Measurements from ENCODE around the gene S100Z.
"Not testable (repeated sequence)": the region's sequence is repeated elsewhere in the genome, so short reads cannot be mapped to it uniquely, and the experiment has no call there.

S100Z gene

DNA sequence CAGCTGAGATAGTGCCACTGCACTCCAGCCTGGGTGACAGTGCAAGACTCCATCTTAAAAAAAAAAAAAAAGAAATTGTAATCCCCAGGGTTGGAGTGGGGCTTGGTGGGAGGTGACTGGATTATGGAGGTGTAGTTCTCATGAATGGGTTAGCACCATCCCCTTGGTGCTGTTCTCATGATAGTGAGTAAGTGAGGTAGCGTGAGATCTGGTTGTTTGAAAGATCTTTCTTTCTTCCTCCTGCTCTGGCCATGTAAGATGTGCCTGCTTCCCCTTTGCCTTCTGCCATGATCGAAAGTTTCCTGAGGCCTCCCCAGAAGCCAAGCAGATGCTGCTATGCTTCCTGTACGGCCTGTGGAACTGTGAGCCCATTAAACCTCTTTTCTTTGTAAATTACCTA, 3.9 kb downstream of the S100Z start:
- not testable (repeated sequence) for H3K36me3 ChIP-seq (ENCODE audit: control insufficient read depth, insufficient read depth, low read length); H3K27me3 ChIP-seq (ENCODE audit: control insufficient read depth, insufficient read depth, low read length); DNase-seq (ENCODE audit: low read depth, low spot score); H3K27ac ChIP-seq (ENCODE audit: low read length); H3K4me3 ChIP-seq (ENCODE audit: low read length); H3K9me3 ChIP-seq (ENCODE audit: control insufficient read depth, insufficient read depth, low read length); H3K4me1 ChIP-seq (ENCODE audit: control insufficient read depth, insufficient read depth, low read length)
- no CpG with 5 or more reads among the region's 3 CpGs for WGBS (ENCODE audit: insufficient coverage, insufficient read length)

DNA sequence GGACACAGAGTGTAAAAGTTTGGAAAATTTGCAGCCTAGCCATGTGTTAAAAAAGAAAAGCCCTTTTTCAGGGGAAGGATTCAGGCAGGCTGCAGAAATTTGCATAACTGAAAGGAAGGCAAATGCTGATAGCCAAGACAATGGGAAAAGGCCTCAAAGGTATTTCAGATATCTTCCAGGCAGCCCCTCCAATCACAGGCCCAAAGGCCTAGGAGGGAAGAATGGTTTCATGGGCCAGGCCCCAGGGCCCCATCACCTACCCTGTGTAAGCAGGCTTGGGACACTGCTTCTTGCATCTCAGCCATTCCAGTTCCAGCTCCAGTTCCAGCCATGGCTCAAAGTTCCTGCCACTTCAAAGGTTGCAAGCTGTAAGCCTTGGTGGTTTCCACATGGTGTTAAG, 4.8 kb downstream of the S100Z start:
- H3K9me3 ChIP-seq (ENCODE audit: control insufficient read depth, insufficient read depth, low read length), result peaks cover 3% of the 10 kb centered on the region; the same call in 1 of the 2 replicates
- no peaks in the 10 kb centered on the region for H3K27me3 ChIP-seq (ENCODE audit: control insufficient read depth, insufficient read depth, low read length)
- H3K4me3 ChIP-seq (ENCODE audit: low read length), result no peak overlapping the region
- no peak for DNase-seq (ENCODE audit: low read depth, low spot score)
- H3K27ac ChIP-seq (ENCODE audit: low read length), result no peak overlapping the region
- H3K4me1 ChIP-seq (ENCODE audit: control insufficient read depth, insufficient read depth, low read length), result no peaks in the 10 kb centered on the region
- H3K36me3 ChIP-seq (ENCODE audit: control insufficient read depth, insufficient read depth, low read length), result no peaks in the 10 kb centered on the region

DNA sequence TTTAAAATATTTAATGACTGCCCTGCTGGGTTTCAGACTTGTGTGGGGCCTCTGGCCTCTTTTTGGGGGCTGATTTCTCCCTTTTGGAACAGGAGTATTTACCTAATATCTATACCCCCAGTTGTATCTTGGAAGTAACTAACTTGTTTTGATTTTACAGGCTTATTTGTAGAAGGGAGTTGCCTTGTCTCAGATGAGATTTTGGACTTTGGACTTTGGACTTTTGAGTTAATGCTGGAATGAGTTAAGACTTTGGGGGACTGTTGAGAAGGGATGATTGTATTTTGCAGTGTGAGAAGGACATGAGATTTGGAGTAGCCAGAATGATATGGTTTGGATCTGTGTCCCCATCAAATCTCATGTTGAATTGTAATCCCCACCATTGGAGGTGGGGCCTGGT, 5.7 kb downstream of the S100Z start:
- not testable (repeated sequence) for H3K9me3 ChIP-seq (ENCODE audit: control insufficient read depth, insufficient read depth, low read length); H3K27ac ChIP-seq (ENCODE audit: low read length); DNase-seq (ENCODE audit: low read depth, low spot score); H3K36me3 ChIP-seq (ENCODE audit: control insufficient read depth, insufficient read depth, low read length); H3K27me3 ChIP-seq (ENCODE audit: control insufficient read depth, insufficient read depth, low read length); H3K4me3 ChIP-seq (ENCODE audit: low read length); H3K4me1 ChIP-seq (ENCODE audit: control insufficient read depth, insufficient read depth, low read length)

DNA sequence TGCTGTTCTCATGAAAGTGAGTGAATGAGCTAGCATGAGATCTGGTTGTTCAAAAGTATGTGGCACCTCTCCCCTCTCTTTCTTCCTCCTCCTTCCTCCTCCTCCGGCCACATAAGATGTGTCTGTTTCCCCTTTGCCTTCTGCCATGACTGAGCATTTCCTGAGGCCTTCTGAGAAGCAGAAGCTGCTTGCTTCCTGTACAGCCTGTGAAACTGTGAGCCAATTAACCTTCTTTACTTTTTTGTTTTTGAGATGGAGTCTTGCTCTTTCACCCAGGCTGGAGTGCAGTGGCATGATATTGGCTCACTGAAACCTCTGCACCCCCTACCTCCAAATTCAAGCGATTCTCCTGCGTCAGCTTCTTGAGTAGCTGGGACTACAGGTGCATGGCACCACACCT, 6.1 kb downstream of the S100Z start:
- DNase-seq (ENCODE audit: low read depth, low spot score), result no peak
- Histone ChIP-seq H3K27me3 (ENCODE audit: control insufficient read depth, insufficient read depth, low read length) (no peaks in the 10 kb centered on the region), H3K27ac (ENCODE audit: low read length) (no peak overlapping the region), H3K4me1 (ENCODE audit: control insufficient read depth, insufficient read depth, low read length) (no peaks in the 10 kb centered on the region), H3K9me3 (ENCODE audit: control insufficient read depth, insufficient read depth, low read length) (peaks cover 3% of the 10 kb centered on the region; the same call in 1 of the 2 replicates), H3K36me3 (ENCODE audit: control insufficient read depth, insufficient read depth, low read length) (no peaks in the 10 kb centered on the region), H3K4me3 (ENCODE audit: low read length) (no peak overlapping the region)
- no CpG with 5 or more reads among the region's 3 CpGs for whole genome bisulfite sequencing (ENCODE audit: insufficient coverage, insufficient read length)

DNA sequence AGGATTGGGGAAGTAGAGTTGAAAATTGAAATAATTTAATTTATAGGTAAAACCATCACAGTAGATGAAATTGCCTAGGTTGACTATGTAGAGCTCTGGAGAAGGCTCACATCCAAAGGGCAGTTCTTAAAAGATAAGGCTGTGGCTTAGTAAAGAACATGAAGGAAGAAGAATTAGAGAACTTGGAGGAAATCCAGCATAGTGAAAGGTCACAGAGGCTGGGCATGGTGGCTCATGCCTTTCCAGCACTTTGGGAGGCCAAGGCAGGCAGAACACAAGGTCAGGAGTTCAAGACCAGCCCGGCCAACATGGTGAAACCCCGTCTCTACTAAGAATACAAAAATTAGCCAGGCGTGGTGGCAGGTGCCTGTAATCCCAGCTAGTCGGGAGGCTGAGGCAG, 7.0 kb downstream of the S100Z start:
- H3K4me3 ChIP-seq (ENCODE audit: low read length); H3K27ac ChIP-seq (ENCODE audit: low read length); H3K4me1 ChIP-seq (ENCODE audit: control insufficient read depth, insufficient read depth, low read length); DNase-seq (ENCODE audit: low read depth, low spot score); H3K9me3 ChIP-seq (ENCODE audit: control insufficient read depth, insufficient read depth, low read length); H3K36me3 ChIP-seq (ENCODE audit: control insufficient read depth, insufficient read depth, low read length); H3K27me3 ChIP-seq (ENCODE audit: control insufficient read depth, insufficient read depth, low read length): not testable (repeated sequence)
- WGBS (ENCODE audit: insufficient coverage, insufficient read length), result no CpG with 5 or more reads among the region's 4 CpGs

DNA sequence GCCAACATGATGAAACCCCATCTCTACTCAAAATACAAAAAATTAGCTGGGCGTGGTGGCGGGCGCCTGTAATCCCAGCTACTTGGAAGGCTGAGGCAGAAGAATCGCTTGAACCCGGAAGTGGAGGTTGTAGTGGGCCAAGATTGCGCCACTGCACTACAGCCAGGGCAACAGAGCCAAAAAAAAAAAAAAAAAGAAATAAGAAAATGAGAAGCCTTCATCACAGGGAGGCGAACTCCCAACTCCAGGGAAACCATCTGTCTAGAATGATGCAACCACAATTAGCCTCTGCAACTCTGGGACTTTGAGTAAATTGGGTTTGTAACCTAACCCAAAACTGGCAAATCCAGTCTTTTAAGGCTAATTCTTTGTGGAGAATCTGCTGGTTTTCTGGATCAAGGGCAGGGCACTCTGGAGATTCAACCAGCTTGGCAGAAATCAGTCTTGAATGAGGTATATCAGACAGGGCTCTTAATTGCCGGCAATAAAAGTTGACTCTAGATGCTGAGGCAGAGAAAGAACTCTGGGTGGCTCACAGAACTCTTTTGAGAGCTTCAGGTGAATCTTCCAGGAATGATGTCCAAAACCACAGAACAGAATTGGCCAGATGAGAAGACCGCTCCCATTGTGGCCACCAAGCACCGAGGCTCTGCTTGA, 9.9 kb downstream of the S100Z start:
- Histone ChIP-seq H3K4me1 (ENCODE audit: control insufficient read depth, insufficient read depth, low read length) (no peaks in the 10 kb centered on the region), H3K9me3 (ENCODE audit: control insufficient read depth, insufficient read depth, low read length) (peaks cover 3% of the 10 kb centered on the region; the same call in 1 of the 2 replicates), H3K27ac (ENCODE audit: low read length) (no peak overlapping the region), H3K4me3 (ENCODE audit: low read length) (no peak overlapping the region), H3K36me3 (ENCODE audit: control insufficient read depth, insufficient read depth, low read length) (no peaks in the 10 kb centered on the region), H3K27me3 (ENCODE audit: control insufficient read depth, insufficient read depth, low read length) (no peaks in the 10 kb centered on the region)
- DNase-seq (ENCODE audit: low read depth, low spot score), result no peak
- WGBS (ENCODE audit: insufficient coverage, insufficient read length), result no CpG with 5 or more reads among the region's 10 CpGs

DNA sequence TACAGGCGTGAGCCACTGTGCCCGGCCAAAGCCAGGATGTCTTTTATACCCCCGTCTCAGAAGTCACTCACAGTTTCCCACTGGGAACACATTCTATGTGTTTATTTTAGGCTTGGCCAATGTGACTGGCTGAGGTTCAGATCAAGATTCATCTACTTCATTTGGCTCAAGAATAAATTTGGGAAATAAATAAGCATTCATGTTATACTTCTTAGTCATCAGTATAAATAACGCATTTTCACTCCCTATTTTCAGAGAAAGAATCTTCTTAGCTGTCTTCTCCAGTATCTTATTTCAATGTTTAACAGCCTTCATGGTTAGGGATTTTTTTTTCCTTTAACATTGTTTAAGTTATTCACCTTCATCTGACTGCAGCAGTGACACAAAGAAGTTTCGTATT, 11.8 kb downstream of the S100Z start:
- H3K36me3 ChIP-seq (ENCODE audit: control insufficient read depth, insufficient read depth, low read length), result no peaks in the 10 kb centered on the region
- H3K27ac ChIP-seq (ENCODE audit: low read length), result no peak overlapping the region
- H3K9me3 ChIP-seq (ENCODE audit: control insufficient read depth, insufficient read depth, low read length), result no peaks in the 10 kb centered on the region
- no peak for DNase-seq (ENCODE audit: low read depth, low spot score)
- no peak overlapping the region for H3K4me3 ChIP-seq (ENCODE audit: low read length)
- no CpG with 5 or more reads among the region's 5 CpGs for WGBS (ENCODE audit: insufficient coverage, insufficient read length)
- H3K4me1 ChIP-seq (ENCODE audit: control insufficient read depth, insufficient read depth, low read length), result no peaks in the 10 kb centered on the region
- no peaks in the 10 kb centered on the region for H3K27me3 ChIP-seq (ENCODE audit: control insufficient read depth, insufficient read depth, low read length)

DNA sequence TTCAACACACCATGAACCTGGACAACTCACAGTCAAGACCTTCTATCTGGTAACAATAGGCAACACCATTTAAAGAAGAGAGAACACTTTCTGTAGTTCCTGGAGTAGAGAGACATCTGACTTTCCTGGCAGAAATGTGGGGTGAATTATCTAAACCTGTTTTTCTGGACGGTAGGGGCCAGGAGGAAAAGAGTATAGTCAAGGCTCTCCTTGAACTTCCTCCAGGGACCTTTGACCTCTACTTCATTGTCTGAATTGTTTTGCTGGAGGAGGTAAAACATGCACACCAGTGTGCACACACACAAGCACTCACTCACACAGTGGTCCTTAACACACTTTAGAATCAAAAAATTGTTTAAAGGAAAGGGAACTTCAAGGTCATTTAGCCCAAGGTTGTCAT, 13.2 kb downstream of the S100Z start:
- no peaks in the 10 kb centered on the region for H3K4me1 ChIP-seq (ENCODE audit: control insufficient read depth, insufficient read depth, low read length)
- no peak overlapping the region for H3K4me3 ChIP-seq (ENCODE audit: low read length)
- no CpG with 5 or more reads among the region's 1 CpG for WGBS (ENCODE audit: insufficient coverage, insufficient read length)
- no peaks in the 10 kb centered on the region for H3K9me3 ChIP-seq (ENCODE audit: control insufficient read depth, insufficient read depth, low read length)
- no peaks in the 10 kb centered on the region for H3K27me3 ChIP-seq (ENCODE audit: control insufficient read depth, insufficient read depth, low read length)
- no peak for DNase-seq (ENCODE audit: low read depth, low spot score)
- no peaks in the 10 kb centered on the region for H3K36me3 ChIP-seq (ENCODE audit: control insufficient read depth, insufficient read depth, low read length)
- no peak overlapping the region for H3K27ac ChIP-seq (ENCODE audit: low read length)

DNA sequence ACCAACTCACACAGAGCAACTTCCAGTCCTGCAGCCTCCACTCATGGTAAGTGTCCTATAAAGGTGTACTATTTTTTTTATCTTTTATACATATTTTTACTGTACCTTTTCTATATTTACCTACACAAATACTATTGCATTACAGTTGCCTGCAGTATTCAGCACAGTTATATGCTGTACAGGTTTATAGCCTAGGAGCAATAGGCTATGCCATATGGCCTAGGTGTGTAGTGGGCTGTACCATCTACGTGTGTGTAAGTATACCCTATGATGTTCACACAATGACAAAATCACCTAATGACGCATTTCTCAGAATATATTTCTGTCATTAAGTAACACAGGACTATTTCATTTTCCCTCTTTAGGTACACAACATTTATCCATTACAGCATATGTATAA, 16.7 kb downstream of the S100Z start:
- WGBS (ENCODE audit: insufficient coverage, insufficient read length), result no CpG with 5 or more reads among the region's 2 CpGs
- no peak for DNase-seq (ENCODE audit: low read depth, low spot score)
- Histone ChIP-seq H3K27ac (ENCODE audit: low read length) (no peak overlapping the region), H3K9me3 (ENCODE audit: control insufficient read depth, insufficient read depth, low read length) (no peaks in the 10 kb centered on the region), H3K4me1 (ENCODE audit: control insufficient read depth, insufficient read depth, low read length) (no peaks in the 10 kb centered on the region), H3K27me3 (ENCODE audit: control insufficient read depth, insufficient read depth, low read length) (no peaks in the 10 kb centered on the region), H3K36me3 (ENCODE audit: control insufficient read depth, insufficient read depth, low read length) (no peaks in the 10 kb centered on the region), H3K4me3 (ENCODE audit: low read length) (no peak overlapping the region)

DNA sequence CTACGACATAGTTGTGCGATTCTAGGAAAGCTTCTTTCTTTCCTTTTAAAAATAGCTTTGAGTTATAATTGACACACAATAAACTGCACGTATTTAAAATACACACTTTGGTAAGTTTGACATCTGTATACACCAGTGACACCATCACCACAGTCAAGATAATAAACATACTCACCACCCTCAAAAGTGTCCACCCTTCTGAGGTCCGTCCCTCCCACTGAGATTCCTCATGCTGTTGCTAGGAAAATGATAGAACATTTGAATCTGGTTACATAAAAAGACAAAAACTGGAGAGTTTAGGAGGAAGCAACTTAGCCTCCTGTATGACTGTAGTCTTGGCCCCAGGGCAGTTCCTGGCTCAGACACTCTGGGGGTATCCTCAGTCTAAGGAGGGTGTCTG, 17.2 kb downstream of the S100Z start:
- H3K36me3 ChIP-seq (ENCODE audit: control insufficient read depth, insufficient read depth, low read length), result no peaks in the 10 kb centered on the region
- no peaks in the 10 kb centered on the region for H3K27me3 ChIP-seq (ENCODE audit: control insufficient read depth, insufficient read depth, low read length)
- WGBS (ENCODE audit: insufficient coverage, insufficient read length), result no CpG with 5 or more reads among the region's 4 CpGs
- no peaks in the 10 kb centered on the region for H3K4me1 ChIP-seq (ENCODE audit: control insufficient read depth, insufficient read depth, low read length)
- no peak overlapping the region for H3K27ac ChIP-seq (ENCODE audit: low read length)
- no peak overlapping the region for H3K4me3 ChIP-seq (ENCODE audit: low read length)
- no peak for DNase-seq (ENCODE audit: low read depth, low spot score)
- no peaks in the 10 kb centered on the region for H3K9me3 ChIP-seq (ENCODE audit: control insufficient read depth, insufficient read depth, low read length)

DNA sequence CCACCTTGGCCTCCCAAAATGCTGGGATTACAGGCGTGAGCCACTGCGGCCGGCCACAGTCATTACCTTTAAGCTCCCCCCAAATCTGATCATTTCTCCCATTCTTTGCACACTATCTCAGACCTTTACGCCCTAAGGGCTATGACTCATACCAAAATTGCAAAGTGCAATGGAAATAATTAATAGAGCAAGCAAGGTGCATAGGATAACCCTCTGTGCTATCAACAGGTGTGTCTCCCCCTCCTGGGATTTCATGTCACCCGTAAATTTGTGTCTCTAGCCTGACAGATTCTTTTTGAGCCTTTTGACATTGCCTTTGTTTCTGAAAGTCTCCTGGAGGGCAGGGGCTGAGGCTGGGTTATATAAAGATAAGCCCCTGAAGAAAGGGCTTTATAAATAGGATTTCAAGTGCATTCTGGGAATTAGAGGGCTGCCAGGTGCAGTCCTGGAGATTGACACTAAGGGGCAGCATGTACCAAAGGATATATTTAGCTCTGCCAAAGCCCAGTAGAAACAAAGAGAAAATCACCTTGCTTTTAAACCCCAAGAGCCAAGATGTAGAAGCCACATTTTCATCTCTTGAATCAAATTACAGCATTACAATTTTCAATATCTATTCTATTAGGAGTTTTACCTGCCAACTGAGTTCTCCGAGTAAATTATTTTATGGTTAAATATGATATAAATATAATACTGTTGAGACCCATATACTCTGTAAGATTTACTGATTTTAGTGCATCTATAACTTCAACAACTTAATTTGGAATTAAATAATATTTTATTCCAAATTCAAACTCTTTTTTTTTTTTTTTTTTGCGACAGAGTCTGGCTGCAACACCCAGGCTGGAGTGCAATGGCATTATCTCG, 18.2 kb downstream of the S100Z start:
- Histone ChIP-seq H3K27me3 (ENCODE audit: control insufficient read depth, insufficient read depth, low read length) (no peaks in the 10 kb centered on the region), H3K4me3 (ENCODE audit: low read length) (no peak overlapping the region), H3K4me1 (ENCODE audit: control insufficient read depth, insufficient read depth, low read length) (no peaks in the 10 kb centered on the region), H3K27ac (ENCODE audit: low read length) (no peak overlapping the region), H3K9me3 (ENCODE audit: control insufficient read depth, insufficient read depth, low read length) (no peaks in the 10 kb centered on the region), H3K36me3 (ENCODE audit: control insufficient read depth, insufficient read depth, low read length) (no peaks in the 10 kb centered on the region)
- no peak for DNase-seq (ENCODE audit: low read depth, low spot score)
- WGBS (ENCODE audit: insufficient coverage, insufficient read length), result no CpG with 5 or more reads among the region's 8 CpGs

Data from iPS DF 6.9 (cell line).